22Rv1 (cell line): ENCODE data around the gene RIPPLY3.

Experiments
- CTCF ChIP-seq: fragments of 450-650 bp; IDR thresholded peaks from 2 replicates; pipeline ENCODE4 v1.5.1; 2017; ENCODE audit warnings: mild to moderate bottlenecking
- ZFX ChIP-seq: fragments of 450-650 bp; IDR thresholded peaks from 2 replicates; pipeline ENCODE4 v1.6.1; 2017; ENCODE audit warnings: antibody characterized with exemption, borderline replicate concordance

GRCh38 chr21:37062593-37062935, 56.1 kb downstream of the RIPPLY3 start:
- TF ChIP-seq CTCF (no peak), ZFX (no peak)
